ENCODE results near the gene ANKMY2. TPM values are rescaled to one million over a fixed set of nuclear protein-coding genes. Genes with fewer than 3 reads are reported as not detected.

Gene ANKMY2
- total RNA-seq, 6 experiments from 2014 or later = 21.0 to 26.2 (median 23.4) TPM

DNA sequence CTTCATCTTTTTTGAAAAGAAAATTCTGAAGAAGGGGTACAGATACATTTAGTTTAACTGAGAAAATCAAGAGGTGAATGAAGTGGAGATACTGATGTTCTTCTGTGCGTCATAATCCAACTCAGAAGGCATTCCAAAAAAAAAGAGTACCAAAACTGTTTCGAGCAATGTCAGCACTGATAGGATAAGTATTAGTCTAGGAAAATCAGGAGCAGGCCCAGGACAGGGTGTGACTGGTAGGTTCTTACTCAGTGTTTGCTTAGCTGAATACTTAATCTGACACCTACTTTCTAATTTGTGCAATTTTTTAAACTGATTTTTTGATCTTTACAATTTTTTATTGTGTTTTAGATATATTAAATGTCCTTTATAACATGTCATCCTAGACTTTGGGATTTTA, 4.7 kb upstream of the ANKMY2 start:
- Mint-ChIP-seq H3K36me3 (ENCODE audit: low read depth) (peaks cover 9% of the 10 kb centered on the region; the same call in 1 of the 2 replicates), H3K4me3 (0 out of 2 replicates have a peak overlapping the region, but pooled peaks have one; percentile 6), H3K4me1 (ENCODE audit: low read depth) (peaks cover 63% of the 10 kb centered on the region)

DNA sequence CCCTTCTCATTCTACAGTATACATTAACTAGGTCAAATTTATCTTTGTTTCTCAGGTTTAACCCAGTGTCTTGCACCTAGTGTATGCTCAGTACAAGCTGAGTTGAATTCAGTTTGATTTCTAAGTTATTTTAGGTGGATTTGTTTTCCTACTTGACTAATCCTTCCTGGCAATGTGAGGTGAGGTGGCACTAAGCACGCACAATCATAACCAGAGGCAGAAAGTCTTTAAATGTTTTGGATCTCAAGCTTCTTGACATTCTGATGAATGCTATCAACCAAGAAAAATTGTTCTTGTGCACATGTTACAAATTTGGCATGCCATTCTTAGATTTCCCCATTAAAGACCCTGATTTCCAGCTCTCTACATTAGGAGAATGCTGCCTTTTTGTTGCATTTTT, 3.6 kb upstream of the ANKMY2 start:
- Mint-ChIP-seq H3K4me3 (peak overlapping the region; percentile 95), H3K27me3 (ENCODE audit: insufficient read depth) (peaks cover 3% of the 10 kb centered on the region), H3K4me1 (ENCODE audit: low read depth) (peaks cover 59% of the 10 kb centered on the region), H3K36me3 (ENCODE audit: low read depth) (peaks cover 11% of the 10 kb centered on the region; the same call in 1 of the 2 replicates), H3K27ac (peak overlapping the region; percentile 4; the same call in 1 of the 2 replicates), H3K9me3 (no peaks in the 10 kb centered on the region)
- TF ChIP-seq, protein P1, sequence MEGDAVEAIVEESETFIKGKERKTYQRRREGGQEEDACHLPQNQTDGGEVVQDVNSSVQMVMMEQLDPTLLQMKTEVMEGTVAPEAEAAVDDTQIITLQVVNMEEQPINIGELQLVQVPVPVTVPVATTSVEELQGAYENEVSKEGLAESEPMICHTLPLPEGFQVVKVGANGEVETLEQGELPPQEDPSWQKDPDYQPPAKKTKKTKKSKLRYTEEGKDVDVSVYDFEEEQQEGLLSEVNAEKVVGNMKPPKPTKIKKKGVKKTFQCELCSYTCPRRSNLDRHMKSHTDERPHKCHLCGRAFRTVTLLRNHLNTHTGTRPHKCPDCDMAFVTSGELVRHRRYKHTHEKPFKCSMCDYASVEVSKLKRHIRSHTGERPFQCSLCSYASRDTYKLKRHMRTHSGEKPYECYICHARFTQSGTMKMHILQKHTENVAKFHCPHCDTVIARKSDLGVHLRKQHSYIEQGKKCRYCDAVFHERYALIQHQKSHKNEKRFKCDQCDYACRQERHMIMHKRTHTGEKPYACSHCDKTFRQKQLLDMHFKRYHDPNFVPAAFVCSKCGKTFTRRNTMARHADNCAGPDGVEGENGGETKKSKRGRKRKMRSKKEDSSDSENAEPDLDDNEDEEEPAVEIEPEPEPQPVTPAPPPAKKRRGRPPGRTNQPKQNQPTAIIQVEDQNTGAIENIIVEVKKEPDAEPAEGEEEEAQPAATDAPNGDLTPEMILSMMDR (IDR thresholded peaks at IDR 0.05) = no peak
- no peak for DNase-seq

More for the DNA sequence above, 4.7 kb upstream of the ANKMY2 start:
- DNase-seq = no peak
- 0 out of 2 replicates have a peak overlapping the region, but pooled peaks have one; percentile 8 for H3K27ac Mint-ChIP-seq
- H3K27me3 Mint-ChIP-seq (ENCODE audit: insufficient read depth) = peaks cover 3% of the 10 kb centered on the region
- H3K9me3 Mint-ChIP-seq = no peaks in the 10 kb centered on the region
- TF ChIP-seq, protein P1 (IDR thresholded peaks at IDR 0.05) = no peak

DNA sequence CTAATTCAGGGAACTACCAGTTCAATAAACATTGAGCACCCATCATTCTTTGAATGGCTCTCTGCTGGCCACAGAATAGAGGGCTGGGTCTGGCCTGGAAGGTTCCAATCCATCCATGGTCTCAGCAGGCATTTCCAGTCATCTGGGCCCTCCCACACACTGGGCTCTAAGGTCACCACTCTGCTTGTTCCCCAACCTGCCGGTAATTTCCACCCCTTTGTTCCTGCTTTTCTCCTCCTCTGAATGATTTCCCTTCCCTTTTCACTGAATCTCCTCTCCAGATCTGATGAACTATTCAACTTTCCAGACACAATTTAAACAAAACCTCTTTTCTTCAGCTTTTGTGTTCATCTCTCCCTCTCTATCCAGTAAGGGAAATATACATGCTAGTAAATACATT, 3.0 kb upstream of the ANKMY2 start:
- Mint-ChIP-seq H3K27ac (peak overlapping the region; percentile 4; the same call in 1 of the 2 replicates), H3K4me1 (ENCODE audit: low read depth) (peaks cover 63% of the 10 kb centered on the region), H3K27me3 (ENCODE audit: insufficient read depth) (peaks cover 3% of the 10 kb centered on the region), H3K4me3 (peak overlapping the region; percentile 95), H3K9me3 (no peaks in the 10 kb centered on the region), H3K36me3 (ENCODE audit: low read depth) (peaks cover 18% of the 10 kb centered on the region; the same call in 1 of the 2 replicates)
- DNase-seq = no peak
- TF ChIP-seq, protein P1 (IDR thresholded peaks at IDR 0.05) = no peak

DNA sequence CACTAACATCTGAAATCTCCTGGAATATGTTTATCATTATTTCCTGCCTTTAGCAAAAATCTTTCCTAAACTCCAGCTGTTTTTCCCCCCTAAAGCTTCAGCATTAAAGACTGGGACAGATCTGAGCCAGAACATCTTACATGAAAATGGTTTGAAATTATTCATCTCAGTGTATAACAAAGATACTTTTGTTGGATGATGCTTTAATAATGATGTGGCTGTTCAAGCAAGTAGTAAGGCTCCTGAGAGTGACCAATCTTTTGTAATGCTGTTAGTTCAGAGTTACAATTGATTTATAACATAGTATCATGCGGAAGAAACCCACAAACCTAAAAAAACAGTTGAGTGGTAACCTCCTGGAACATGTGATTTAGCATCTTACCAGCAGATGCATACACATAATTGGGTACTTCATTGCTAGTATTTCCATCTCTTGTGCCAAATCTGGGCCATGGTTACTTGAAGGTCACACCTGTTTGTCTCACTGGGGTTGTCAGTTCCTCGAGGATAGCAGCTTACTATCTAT, 1.9 kb upstream of the ANKMY2 start:
- TF ChIP-seq, protein P1 (IDR thresholded peaks at IDR 0.05) = no peak
- Mint-ChIP-seq H3K36me3 (ENCODE audit: low read depth) (peaks cover 17% of the 10 kb centered on the region; the same call in 1 of the 2 replicates), H3K27ac (peak overlapping the region; percentile 75; the same call in 1 of the 2 replicates), H3K9me3 (no peaks in the 10 kb centered on the region), H3K4me3 (peak overlapping the region; percentile 95), H3K27me3 (ENCODE audit: insufficient read depth) (peaks cover 3% of the 10 kb centered on the region), H3K4me1 (ENCODE audit: low read depth) (peaks cover 67% of the 10 kb centered on the region)
- no peak for DNase-seq

DNA sequence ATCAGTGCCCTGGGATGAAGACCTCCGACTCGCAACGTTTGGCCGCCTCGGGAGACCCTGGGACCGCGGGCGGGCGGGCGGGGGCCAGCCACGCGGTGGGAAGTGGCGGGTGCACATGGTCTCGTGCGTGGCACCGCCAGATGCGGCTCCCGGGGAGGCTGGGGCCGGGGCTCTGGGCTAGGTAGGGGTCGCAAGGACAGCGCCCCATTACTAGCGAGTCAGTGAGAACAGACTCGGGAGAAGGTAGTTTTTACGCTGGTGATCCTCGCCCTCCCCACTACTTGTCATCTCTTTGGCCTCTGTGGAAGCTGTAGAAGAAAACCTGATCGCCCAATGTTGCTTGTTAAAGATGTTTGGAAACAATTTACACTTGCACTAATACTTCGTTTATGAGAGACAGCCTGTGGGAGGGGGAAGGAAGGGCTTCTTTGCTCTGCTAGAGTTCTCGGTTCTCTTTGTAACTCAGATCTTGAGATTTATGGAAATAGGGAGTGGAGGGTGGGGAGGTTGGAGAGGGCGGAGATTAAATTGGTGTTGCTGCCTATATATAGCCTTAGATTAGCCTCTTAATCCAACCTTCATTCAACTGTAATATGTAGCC, 1.0 kb upstream of the ANKMY2 start:
- H3K9me3 Mint-ChIP-seq = no peaks in the 10 kb centered on the region
- peaks cover 3% of the 10 kb centered on the region for H3K27me3 Mint-ChIP-seq (ENCODE audit: insufficient read depth)
- H3K4me3 Mint-ChIP-seq = peak overlapping the region; percentile 95
- no peak for DNase-seq
- H3K27ac Mint-ChIP-seq = peak overlapping the region; percentile 75
- H3K36me3 Mint-ChIP-seq (ENCODE audit: low read depth) = peaks cover 17% of the 10 kb centered on the region; the same call in 1 of the 2 replicates
- TF ChIP-seq, protein P1 (IDR thresholded peaks at IDR 0.05) = no peak
- peaks cover 68% of the 10 kb centered on the region for H3K4me1 Mint-ChIP-seq (ENCODE audit: low read depth)
